ENCODE results near the gene PLPP3. TPM values are rescaled to one million over a fixed set of nuclear protein-coding genes. Genes with fewer than 3 reads are reported as not detected.

Gene PLPP3
- total and polyA plus RNA-seq, 2 of the 8 experiments (the other 6 are each of a cell fraction or from before 2014, with no cell fraction given), result 33.2 to 42.0 TPM

GRCh38 chr1:56524263-56524662 is 55.1 kb downstream of the PLPP3 start:
- TF ChIP-seq ASH2L (IDR thresholded peaks at IDR 0.05; ENCODE audit: low read length) (no peak), E2F6 (IDR thresholded peaks at IDR 0.05) (no peak), EGR1 (IDR thresholded peaks at IDR 0.05; ENCODE audit: borderline replicate concordance, low read depth, low read length) (no peak), USF2 (IDR thresholded peaks at IDR 0.05; ENCODE audit: low read length) (no peak), KDM1A (IDR thresholded peaks at IDR 0.05; ENCODE audit: borderline replicate concordance, low read length) (no peak), BACH1 (IDR thresholded peaks at IDR 0.05; ENCODE audit: low read length) (no peak), CTCF (IDR thresholded peaks at IDR 0.05; ENCODE audit: control extremely low read depth in 1 of 3, insufficient read depth in 1 of 3, low read depth in 1 of 3, low read length in 3 of 3) (no peak), CBX8 (IDR thresholded peaks at IDR 0.05; ENCODE audit: borderline replicate concordance, low read depth, low read length) (no peak)
- Histone ChIP-seq H2BK20ac (ENCODE audit: low read length) (no peak overlapping the region), H3K4me2 (ENCODE audit: insufficient read depth in 1 of 2, low read depth in 2 of 2, low read length in 2 of 2) (no peak overlapping the region), H2BK5ac (ENCODE audit: low read depth, low read length) (no peak overlapping the region), H3K9ac (replicated peaks in 1 of 4; ENCODE audit: extremely low read depth in 1 of 4, low read depth in 3 of 4, low read length in 3 of 4) (no peak overlapping the region), H3K56ac (replicated peaks; ENCODE audit: insufficient read length, low read depth, low read length) (no peak overlapping the region), H2BK15ac (ENCODE audit: low read length) (no peak overlapping the region), H4K91ac (replicated peaks; ENCODE audit: insufficient read length, low read length) (no peak overlapping the region), H2AK5ac (ENCODE audit: low read depth, low read length) (no peak overlapping the region), H3K14ac (ENCODE audit: insufficient read length) (no peak overlapping the region), H4K20me1 (replicated peaks in 1 of 2; ENCODE audit: control insufficient read depth in 1 of 2, insufficient read depth in 2 of 2, low read length in 2 of 2) (no peaks in the 10 kb centered on the region), H3K4ac (replicated peaks; ENCODE audit: insufficient read length, low read depth, low read length) (no peak overlapping the region), H3K27me3 (replicated peaks in 1 of 4; ENCODE audit: control insufficient read depth in 3 of 4, extremely low read depth in 1 of 4, insufficient read depth in 3 of 4, low read length in 3 of 4) (no peaks in the 10 kb centered on the region), H2AFZ (ENCODE audit: low read length) (no peak overlapping the region), H3K27ac (ENCODE audit: low read depth, low read length) (no peak overlapping the region), H3K9me3 (ENCODE audit: insufficient read depth in 2 of 2, low read depth in 1 of 2, low read length in 1 of 2) (no peaks in the 10 kb centered on the region), H2BK12ac (ENCODE audit: low read depth, low read length) (no peak overlapping the region), H3K23ac (ENCODE audit: insufficient read length) (no peak overlapping the region), H3K23me2 (ENCODE audit: low read depth, low read length) (no peaks in the 10 kb centered on the region), H3K18ac (ENCODE audit: extremely low read depth, low read length) (no peak overlapping the region), H3K4me3 (ENCODE audit: extremely low read depth in 1 of 4, insufficient read depth in 2 of 4, low read depth in 3 of 4, low read length in 4 of 4) (no peak overlapping the region), H4K8ac (ENCODE audit: extremely low read depth, insufficient read depth, low read length) (no peak overlapping the region), H2BK120ac (replicated peaks; ENCODE audit: low read depth, low read length) (no peak overlapping the region), H3K4me1 (replicated peaks in 1 of 4; ENCODE audit: control insufficient read depth in 3 of 4, insufficient read depth in 4 of 4, low read length in 3 of 4) (peaks cover 0 to 17% (median 14%) of the 10 kb centered on the region in 4 experiments; a peak in 6 of 7 replicates), H3K79me2 (ENCODE audit: control insufficient read depth in 1 of 2, insufficient read depth in 2 of 2, low read length in 2 of 2) (peaks cover 9 to 83% of the 10 kb centered on the region in 2 experiments), H4K5ac (ENCODE audit: insufficient read length, low read depth, low read length) (no peak overlapping the region), H3K36me3 (ENCODE audit: control insufficient read depth in 2 of 4, insufficient read depth in 4 of 4, low read length in 3 of 4) (peaks cover 11 to 68% (median 27%) of the 10 kb centered on the region in 4 experiments; a peak in 7 of 8 replicates), H3K79me1 (ENCODE audit: low read depth, low read length) (peaks cover 13% of the 10 kb centered on the region)
- DNase-seq (ENCODE audit: low read depth in 1 of 2, low spot score in 2 of 2), result no peak
- ChIA-PET CTCF (ENCODE audit: partially characterized antibody) (interaction anchor here (0.6 to 1.0 kb wide), 2 partner anchors 54 to 113 kb away, joined by 3 read pairs; no protein-coding TSS in a partner anchor), POLR2A (ENCODE audit: partially characterized antibody) (no interaction called here)
- WGBS, 2 experiments (ENCODE audit: extremely low coverage in 1 of 2, insufficient coverage in 1 of 2, insufficient read length in 1 of 2, insufficient replicate concordance in 2 of 2, low coverage in 1 of 2, low lambda C conversion rate in 2 of 2, missing lambda C conversion rate in 1 of 2), result 97% methylated on average over 11 of the region's 11 CpGs; no CpG with 5 or more reads in 1 of the 2 experiments
- FAIRE-seq, result no peak

Data from H1 (cell line).